HepG2 (cell line): ENCODE measurements around the gene BCAS3. TPM values are rescaled to one million over a fixed set of nuclear protein-coding genes. Genes with fewer than 3 reads are reported as not detected.

Experiments
- ATAC-seq: fragments of 200-7000 bp; cut with Tn5 transposase; 3 replicates; pipeline ENCODE4 v1.9.1; 2020; ENCODE audit warnings: mild to moderate bottlenecking, moderate library complexity
- BruUV-seq: library from RNA; stranded (reverse); fragments of 400-500 nt; replicated peaks from 2 replicates; lab custom pipeline; 2021; lab: Mats Ljungman, UMichigan
- CTCF ChIA-PET: fragments of 300-600 bp; formaldehyde crosslinking; extraction: SDS; loops from one replicate; lab custom pipeline; 2021; ENCODE audit warnings: low total read pairs, inconsistent platforms, low intra/inter-chr PET ratio; lab: Yijun Ruan, JAX
- POLR2A ChIA-PET: fragments of 350-600 bp; sonication (Branson Sonifier 250); formaldehyde crosslinking; loops from one replicate; lab custom pipeline; 2020; ENCODE audit warnings: antibody characterized with exemption, inconsistent platforms; lab: Yijun Ruan, JAX
- DNase-seq: peaks from one replicate; pipeline ENCODE4 v3.0.0-alpha.2; 2015; ENCODE audit warnings: low spot score
- FAIRE-seq: peaks from 3 replicates; lab custom pipeline; 2011; peaks lifted over from hg19 to GRCh38; lab: Jason Lieb, UNC
- H2AFZ ChIP-seq: one replicate; pipeline ENCODE4 v1.6.1; 2011; ENCODE audit warnings: low read length, inconsistent platforms
- H3K27ac ChIP-seq: fragments of 300-600 bp; 3 replicates; pipeline ENCODE4 v1.8.0; 2011; ENCODE audit warnings: mixed run types, mild to moderate bottlenecking, mixed read lengths, low read length, inconsistent platforms; ENCODE audit not compliant: insufficient read depth; ENCODE audit errors: extremely low read length
- H3K27me3 ChIP-seq, 2 experiments: fragments of 200-600 bp in 1 of 2; 2 replicates in 1 of 2; 3 replicates in 1 of 2; pipeline versions ENCODE4 v1.6.0 to v1.8.0; 2011; ENCODE audit warnings: low read length in 2 of 2, mild to moderate bottlenecking in 2 of 2, moderate library complexity in 2 of 2, inconsistent platforms in 1 of 2; ENCODE audit not compliant: insufficient read depth in 2 of 2, control insufficient read depth in 1 of 2
- H3K36me3 ChIP-seq, 2 experiments: fragments of 200-600 bp in 1 of 2; replicated peaks in 1 of 2; 2 replicates in 1 of 2; 3 replicates in 1 of 2; pipeline versions ENCODE4 v1.5.1 to v1.8.0; 2011; ENCODE audit warnings: low read length in 2 of 2, inconsistent platforms in 1 of 2; ENCODE audit not compliant: insufficient read depth in 2 of 2, control insufficient read depth in 1 of 2
- H3K4me1 ChIP-seq: 2 replicates; pipeline ENCODE4 v1.5.1; 2012; ENCODE audit warnings: low read length, inconsistent platforms; ENCODE audit not compliant: insufficient read depth
- H3K4me2 ChIP-seq: 2 replicates; pipeline ENCODE4 v1.6.0; 2011; ENCODE audit warnings: low read depth, low read length, inconsistent platforms
- H3K4me3 ChIP-seq, 3 experiments: fragments of 200-600 bp in 1 of 3; sonication (generic), shearing (Covaris generic) in 1 of 3; replicated peaks in 1 of 3; 2 replicates each; pipeline ENCODE4 v1.5.1; 2011 to 2016; ENCODE audit warnings: low read length in 3 of 3, inconsistent platforms in 2 of 3, low read depth in 2 of 3, mild to moderate bottlenecking in 2 of 3, control low read depth in 1 of 3, mixed read lengths in 1 of 3; ENCODE audit not compliant: insufficient read depth in 1 of 3
- H3K79me2 ChIP-seq: one replicate; pipeline ENCODE4 v1.6.1; 2011; ENCODE audit warnings: low read length, inconsistent platforms; ENCODE audit not compliant: insufficient read depth
- H3K9ac ChIP-seq: 2 replicates; pipeline ENCODE4 v1.6.0; 2011; ENCODE audit warnings: mild to moderate bottlenecking, low read depth, low read length, inconsistent platforms; ENCODE audit not compliant: insufficient read depth
- H3K9me3 ChIP-seq: 2 replicates; pipeline ENCODE4 v1.5.1; 2012; ENCODE audit warnings: mild to moderate bottlenecking, low read length
- H4K20me1 ChIP-seq: 2 replicates; pipeline ENCODE4 v1.6.0; 2011; ENCODE audit warnings: inconsistent platforms, mild to moderate bottlenecking, low read length, moderate library complexity; ENCODE audit not compliant: insufficient read depth
- AGO2 ChIP-seq: fragments of 200-400 bp; formaldehyde crosslinking; optimal IDR thresholded peaks from 2 replicates; pipeline ENCODE3; 2017; ENCODE audit warnings: mild to moderate bottlenecking, low read depth, low read length, moderate library complexity
- CHD2 ChIP-seq: IDR thresholded peaks from 2 replicates; pipeline ENCODE4 v1.6.1; 2011; ENCODE audit warnings: low read depth, low read length, improper control_type of control experiment
- HDAC1 ChIP-seq: sonication (generic); formaldehyde crosslinking; IDR thresholded peaks from 2 replicates; pipeline ENCODE4 v1.5.1; 2020; ENCODE audit warnings: mild to moderate bottlenecking, missing genetic modification reagents
- KDM1A ChIP-seq: IDR thresholded peaks from 2 replicates; pipeline ENCODE4 v1.6.1; 2016; ENCODE audit warnings: missing compliant biosample characterization
- KDM2A ChIP-seq: sonication (generic); formaldehyde crosslinking; IDR thresholded peaks from 2 replicates; pipeline ENCODE4 v1.4.0; 2020; ENCODE audit warnings: low read depth, missing genetic modification reagents, borderline replicate concordance
- MIXL1 ChIP-seq: IDR thresholded peaks from 2 replicates; pipeline ENCODE4 v1.6.1; 2016
- MYNN ChIP-seq: sonication (generic); formaldehyde crosslinking; IDR thresholded peaks from 2 replicates; pipeline ENCODE4 v1.4.0; 2020; ENCODE audit warnings: mild to moderate bottlenecking, low read depth, missing genetic modification reagents
- SMC3 ChIP-seq: IDR thresholded peaks from 2 replicates; pipeline ENCODE4 v1.6.1; 2011; ENCODE audit warnings: low read length, improper control_type of control experiment
- ZC3H4 ChIP-seq: sonication (generic); formaldehyde crosslinking; IDR thresholded peaks from 2 replicates; pipeline ENCODE4 v1.4.0; 2020; ENCODE audit warnings: missing genetic modification reagents, borderline replicate concordance
- ZNF329 ChIP-seq: sonication (generic); formaldehyde crosslinking; IDR thresholded peaks from 2 replicates; pipeline ENCODE4 v1.9.0; 2021; ENCODE audit warnings: low read depth, mild to moderate bottlenecking, missing genetic modification reagents
- ZNF772 ChIP-seq: sonication (generic); formaldehyde crosslinking; IDR thresholded peaks from 2 replicates; pipeline ENCODE4 v1.5.0; 2020; ENCODE audit warnings: mild to moderate bottlenecking, missing genetic modification reagents
- WGBS: methylation state at CpG from one replicate; pipeline ENCODE4 v1.1.6; 2017; ENCODE audit warnings: low lambda C conversion rate; 5-methylcytosine and 5-hydroxymethylcytosine counted together
- in situ Hi-C: cut with HindIII; loops from 2 replicates; pipeline ENCODE4 v1.10.0; 2017; ENCODE audit warnings: low pct_unique_long_range_greater_than_20kb; ENCODE audit not compliant: extremely low pct_ligation_motif_present
- intact Hi-C: fragments of 100-400 bp; cut with micrococcal nuclease; formaldehyde crosslinking; loops from one replicate; pipeline ENCODE4 v1.10.0; 2022; ENCODE audit not compliant: unreplicated experiment
- polyA plus RNA-seq, 8 experiments: library from polyadenylated mRNA; depleted of rRNA in 3 of 8; stranded (reverse) in 7 of 8; unstranded in 1 of 8; fragments of >200 nt; fragmentation: Illumina TruSeq in 4 of 8; extraction: Trizol in 4 of 8; gene quantifications; 2 replicates each; pipeline versions ENCODE4 v1.2.1 to v1.2.3, GENCODE V29; 2011 to 2016; ENCODE audit warnings: low read depth in 4 of 8, missing spikeins in 1 of 8, mixed read lengths in 1 of 8; ENCODE audit not compliant: insufficient read depth in 1 of 8
- total RNA-seq, 5 experiments: library from RNA; depleted of rRNA; stranded (reverse); fragments of >200 nt; fragmentation: Illumina TruSeq; extraction: Trizol; gene quantifications; 2 replicates each; pipeline ENCODE4 v1.2.3, GENCODE V29; 2016; ENCODE audit warnings: low read depth in 1 of 5
- TF ChIP-seq, protein P1 (sequence below): sonication (generic); formaldehyde crosslinking; IDR thresholded peaks from 2 replicates; pipeline ENCODE4 v1.4.0; 2020; ENCODE audit warnings: missing genetic modification reagents, mild to moderate bottlenecking, borderline replicate concordance
- TF ChIP-seq, protein P2 (sequence below): sonication (generic); formaldehyde crosslinking; IDR thresholded peaks from 2 replicates; pipeline ENCODE4 v1.4.0; 2020; ENCODE audit warnings: missing genetic modification reagents
- TF ChIP-seq, protein P3 (sequence below): sonication (generic); formaldehyde crosslinking; IDR thresholded peaks from 2 replicates; pipeline ENCODE4 v1.4.0; 2020; ENCODE audit warnings: missing genetic modification reagents, borderline replicate concordance
- TF ChIP-seq, protein P4 (sequence below): sonication (generic); formaldehyde crosslinking; IDR thresholded peaks from 2 replicates; pipeline ENCODE4 v1.5.1; 2020; ENCODE audit warnings: missing genetic modification reagents, mild to moderate bottlenecking, borderline replicate concordance

Gene BCAS3
- total and polyA plus RNA-seq, 2 of the 13 experiments (the other 11 are each of a cell fraction or from before 2014, with no cell fraction given), result 10.7 to 11.2 TPM

DNA sequence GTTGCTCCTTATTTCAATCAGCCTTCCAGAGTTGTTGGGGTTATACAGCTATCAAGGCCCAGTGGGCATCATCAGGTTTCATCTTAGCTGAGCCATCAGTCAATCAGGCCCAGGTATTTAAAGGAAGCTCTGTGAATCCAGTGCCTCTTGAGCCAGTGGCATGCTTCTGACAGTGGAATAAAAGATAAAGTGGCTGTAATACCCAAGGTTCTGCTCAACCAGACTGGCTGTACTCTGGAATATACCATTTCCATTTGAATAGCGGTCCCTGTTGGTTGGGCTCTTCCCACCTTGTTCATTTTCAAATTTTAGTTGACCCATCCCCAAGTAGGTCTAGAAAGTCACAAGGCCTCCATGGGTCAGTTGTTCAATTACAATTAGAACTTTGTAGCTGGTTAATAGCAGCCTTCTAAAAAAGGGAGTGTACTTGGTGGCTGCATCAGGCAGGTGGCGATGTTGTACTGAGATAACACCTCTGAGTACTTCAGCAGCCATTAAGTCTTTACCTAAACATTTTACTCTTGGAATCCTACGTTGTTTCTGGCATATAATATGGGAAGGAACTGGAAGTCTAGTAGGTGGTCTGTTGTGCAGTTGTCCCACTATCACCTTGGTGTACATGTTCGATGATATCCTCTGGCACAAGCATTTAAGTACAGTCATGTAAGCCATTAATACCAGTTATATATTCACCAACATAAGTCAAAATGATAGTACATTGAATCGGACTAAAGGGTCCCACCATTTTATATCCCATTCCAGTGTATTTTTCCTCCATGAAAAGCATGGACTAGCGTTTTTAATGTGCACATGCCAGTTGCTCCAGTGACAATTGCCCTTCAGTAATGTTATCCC is 294.1 kb downstream of the BCAS3 start:
- POLR2A ChIA-PET, result no interaction called here
- peak overlapping the region; percentile 50; the same call in 1 of the 2 replicates for H3K4me2 ChIP-seq
- no peaks in the 10 kb centered on the region for H3K27me3 ChIP-seq
- no TSS peak for BruUV-seq
- H3K79me2 ChIP-seq, result no peaks in the 10 kb centered on the region
- WGBS, result 9% methylated on average over 6 of the region's 6 CpGs
- FAIRE-seq, result peak; percentile 96
- peak; percentile 56 for DNase-seq
- no peak overlapping the region for H3K4me3 ChIP-seq
- peak overlapping the region; percentile 62 for H2AFZ ChIP-seq
- H3K27ac ChIP-seq, result no peak overlapping the region
- ATAC-seq, result peak; percentile 94
- H3K4me1 ChIP-seq, result no peaks in the 10 kb centered on the region
- H3K9ac ChIP-seq, result no peak overlapping the region
- H4K20me1 ChIP-seq, result no peaks in the 10 kb centered on the region
- CTCF ChIA-PET, result interaction anchor here (0.7 to 1.9 kb wide), 2 partner anchors 438 to 612 kb away, joined by 3 to 13 read pairs; no protein-coding TSS in a partner anchor
- in situ Hi-C loops, result loop anchor here (10.0 kb wide), 1 partner anchor 603 kb away; no protein-coding TSS in a partner anchor
- H3K9me3 ChIP-seq, result no peaks in the 10 kb centered on the region
- intact Hi-C loops, result loop anchor here (2.0 to 10.0 kb wide), 3 partner anchors 251 to 613 kb away; no protein-coding TSS in a partner anchor
- H3K36me3 ChIP-seq, result no peaks in the 10 kb centered on the region
- TF ChIP-seq ZNF329 (no peak), ZNF772 (CRISPR knock-in tag) (0 out of 2 replicates have a peak, but pooled peaks have one; percentile 43), KDM2A (no peak), SMC3 (peak; percentile 92), ZC3H4 (CRISPR knock-in tag) (no peak), HDAC1 (CRISPR knock-in tag) (no peak), AGO2 (no peak), MIXL1 (CRISPR knock-in tag) (peak; percentile 56), CHD2 (no peak), MYNN (CRISPR knock-in tag) (no peak), KDM1A (CRISPR knock-in tag) (no peak)
- TF ChIP-seq, protein P1, sequence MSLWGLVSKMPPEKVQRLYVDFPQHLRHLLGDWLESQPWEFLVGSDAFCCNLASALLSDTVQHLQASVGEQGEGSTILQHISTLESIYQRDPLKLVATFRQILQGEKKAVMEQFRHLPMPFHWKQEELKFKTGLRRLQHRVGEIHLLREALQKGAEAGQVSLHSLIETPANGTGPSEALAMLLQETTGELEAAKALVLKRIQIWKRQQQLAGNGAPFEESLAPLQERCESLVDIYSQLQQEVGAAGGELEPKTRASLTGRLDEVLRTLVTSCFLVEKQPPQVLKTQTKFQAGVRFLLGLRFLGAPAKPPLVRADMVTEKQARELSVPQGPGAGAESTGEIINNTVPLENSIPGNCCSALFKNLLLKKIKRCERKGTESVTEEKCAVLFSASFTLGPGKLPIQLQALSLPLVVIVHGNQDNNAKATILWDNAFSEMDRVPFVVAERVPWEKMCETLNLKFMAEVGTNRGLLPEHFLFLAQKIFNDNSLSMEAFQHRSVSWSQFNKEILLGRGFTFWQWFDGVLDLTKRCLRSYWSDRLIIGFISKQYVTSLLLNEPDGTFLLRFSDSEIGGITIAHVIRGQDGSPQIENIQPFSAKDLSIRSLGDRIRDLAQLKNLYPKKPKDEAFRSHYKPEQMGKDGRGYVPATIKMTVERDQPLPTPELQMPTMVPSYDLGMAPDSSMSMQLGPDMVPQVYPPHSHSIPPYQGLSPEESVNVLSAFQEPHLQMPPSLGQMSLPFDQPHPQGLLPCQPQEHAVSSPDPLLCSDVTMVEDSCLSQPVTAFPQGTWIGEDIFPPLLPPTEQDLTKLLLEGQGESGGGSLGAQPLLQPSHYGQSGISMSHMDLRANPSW (CRISPR knock-in tag), result peak; percentile 70; the same call in 1 of the 2 replicates
- TF ChIP-seq, protein P2, sequence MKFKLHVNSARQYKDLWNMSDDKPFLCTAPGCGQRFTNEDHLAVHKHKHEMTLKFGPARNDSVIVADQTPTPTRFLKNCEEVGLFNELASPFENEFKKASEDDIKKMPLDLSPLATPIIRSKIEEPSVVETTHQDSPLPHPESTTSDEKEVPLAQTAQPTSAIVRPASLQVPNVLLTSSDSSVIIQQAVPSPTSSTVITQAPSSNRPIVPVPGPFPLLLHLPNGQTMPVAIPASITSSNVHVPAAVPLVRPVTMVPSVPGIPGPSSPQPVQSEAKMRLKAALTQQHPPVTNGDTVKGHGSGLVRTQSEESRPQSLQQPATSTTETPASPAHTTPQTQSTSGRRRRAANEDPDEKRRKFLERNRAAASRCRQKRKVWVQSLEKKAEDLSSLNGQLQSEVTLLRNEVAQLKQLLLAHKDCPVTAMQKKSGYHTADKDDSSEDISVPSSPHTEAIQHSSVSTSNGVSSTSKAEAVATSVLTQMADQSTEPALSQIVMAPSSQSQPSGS (CRISPR knock-in tag), result peak; percentile 60; the same call in 1 of the 2 replicates
- TF ChIP-seq, protein P3, sequence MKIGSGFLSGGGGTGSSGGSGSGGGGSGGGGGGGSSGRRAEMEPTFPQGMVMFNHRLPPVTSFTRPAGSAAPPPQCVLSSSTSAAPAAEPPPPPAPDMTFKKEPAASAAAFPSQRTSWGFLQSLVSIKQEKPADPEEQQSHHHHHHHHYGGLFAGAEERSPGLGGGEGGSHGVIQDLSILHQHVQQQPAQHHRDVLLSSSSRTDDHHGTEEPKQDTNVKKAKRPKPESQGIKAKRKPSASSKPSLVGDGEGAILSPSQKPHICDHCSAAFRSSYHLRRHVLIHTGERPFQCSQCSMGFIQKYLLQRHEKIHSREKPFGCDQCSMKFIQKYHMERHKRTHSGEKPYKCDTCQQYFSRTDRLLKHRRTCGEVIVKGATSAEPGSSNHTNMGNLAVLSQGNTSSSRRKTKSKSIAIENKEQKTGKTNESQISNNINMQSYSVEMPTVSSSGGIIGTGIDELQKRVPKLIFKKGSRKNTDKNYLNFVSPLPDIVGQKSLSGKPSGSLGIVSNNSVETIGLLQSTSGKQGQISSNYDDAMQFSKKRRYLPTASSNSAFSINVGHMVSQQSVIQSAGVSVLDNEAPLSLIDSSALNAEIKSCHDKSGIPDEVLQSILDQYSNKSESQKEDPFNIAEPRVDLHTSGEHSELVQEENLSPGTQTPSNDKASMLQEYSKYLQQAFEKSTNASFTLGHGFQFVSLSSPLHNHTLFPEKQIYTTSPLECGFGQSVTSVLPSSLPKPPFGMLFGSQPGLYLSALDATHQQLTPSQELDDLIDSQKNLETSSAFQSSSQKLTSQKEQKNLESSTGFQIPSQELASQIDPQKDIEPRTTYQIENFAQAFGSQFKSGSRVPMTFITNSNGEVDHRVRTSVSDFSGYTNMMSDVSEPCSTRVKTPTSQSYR, result no peak
- TF ChIP-seq, protein P4, sequence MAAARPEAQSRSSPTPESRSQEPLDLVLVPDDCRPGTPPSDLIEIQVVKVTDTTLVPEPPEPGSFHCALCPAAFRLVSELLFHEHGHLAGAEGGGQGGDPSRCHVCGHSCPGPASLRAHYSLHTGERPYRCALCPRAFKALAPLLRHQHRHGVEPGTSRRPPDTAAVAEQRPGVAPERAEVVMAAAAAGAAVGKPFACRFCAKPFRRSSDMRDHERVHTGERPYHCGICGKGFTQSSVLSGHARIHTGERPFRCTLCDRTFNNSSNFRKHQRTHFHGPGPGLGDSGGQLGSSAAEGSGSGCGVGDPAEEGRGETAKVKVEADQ (CRISPR knock-in tag), result peak; percentile 72; the same call in 1 of the 2 replicates
